PC-3 (cell line): ENCODE measurements around the gene VTI1A. TPM values are rescaled to one million over a fixed set of nuclear protein-coding genes. Genes with fewer than 3 reads are reported as not detected.

ENCODE experiments used
- ATAC-seq: fragments of 200-7000 bp; cut with Tn5 transposase; 2 replicates; pipeline ENCODE4 v1.9.1; 2020; ENCODE audit warnings: mild to moderate bottlenecking, moderate library complexity
- BruUV-seq: library from RNA; stranded (reverse); fragments of 400-500 nt; replicated peaks from 2 replicates; lab custom pipeline; 2021; lab: Mats Ljungman, UMichigan
- CTCF ChIA-PET: fragments of 300-600 bp; sonication (Branson Sonifier 250); formaldehyde crosslinking; loops from one replicate; lab custom pipeline; 2022; ENCODE audit warnings: antibody characterized with exemption; lab: Charles Lee
- POLR2A ChIA-PET: fragments of 300-600 bp; sonication (Branson Sonifier 250); formaldehyde crosslinking; loops from one replicate; lab custom pipeline; 2022; ENCODE audit warnings: antibody characterized with exemption; ENCODE audit not compliant: unreplicated experiment; lab: Charles Lee
- DNase-seq: peaks from one replicate; pipeline ENCODE4 v3.0.0-alpha.2; 2015
- H2AFZ ChIP-seq: fragments of 300-600 bp; sonication (generic); 2 replicates; pipeline ENCODE4 v1.6.0; 2016; ENCODE audit warnings: antibody characterized with exemption, low read length
- H3F3A ChIP-seq: fragments of 300-600 bp; sonication (generic); one replicate; pipeline ENCODE4 v1.6.0; 2017; ENCODE audit warnings: antibody characterized with exemption, low read length, control low read depth, mild to moderate bottlenecking; ENCODE audit not compliant: unreplicated experiment
- H3K27ac ChIP-seq: fragments of 300-600 bp; sonication (generic); 2 replicates; pipeline ENCODE4 v1.5.1; 2016; ENCODE audit warnings: mild to moderate bottlenecking, low read length
- H3K27me3 ChIP-seq: fragments of 300-600 bp; sonication (generic); 2 replicates; pipeline ENCODE4 v1.6.1; 2016; ENCODE audit warnings: low read length, mixed read lengths
- H3K36me3 ChIP-seq: fragments of 300-600 bp; sonication (generic); 2 replicates; pipeline ENCODE4 v1.6.1; 2016; ENCODE audit warnings: low read depth, mixed run types, low read length, mixed read lengths
- H3K4me1 ChIP-seq: fragments of 300-600 bp; sonication (generic); 2 replicates; pipeline ENCODE4 v1.5.1; 2016; ENCODE audit warnings: low read length; ENCODE audit not compliant: insufficient read depth
- H3K4me2 ChIP-seq: fragments of 300-600 bp; sonication (generic); 2 replicates; pipeline ENCODE4 v1.6.0; 2016; ENCODE audit warnings: low read length
- H3K4me3 ChIP-seq: fragments of 300-600 bp; sonication (generic); 2 replicates; pipeline ENCODE4 v1.5.1; 2016; ENCODE audit warnings: mild to moderate bottlenecking, low read length, mixed read lengths
- H3K79me2 ChIP-seq: fragments of 300-600 bp; sonication (generic); 2 replicates; pipeline ENCODE4 v1.6.1; 2017; ENCODE audit warnings: low read length, mixed read lengths
- H3K9ac ChIP-seq: fragments of 300-600 bp; sonication (generic); 2 replicates; pipeline ENCODE4 v1.6.0; 2016; ENCODE audit warnings: mild to moderate bottlenecking, low read length
- H3K9me2 ChIP-seq: fragments of 300-600 bp; sonication (generic); replicated peaks from 2 replicates; pipeline ENCODE4 v1.6.1; 2016; ENCODE audit warnings: mixed run types, low read length, mixed read lengths
- H3K9me3 ChIP-seq: fragments of 300-600 bp; sonication (generic); 2 replicates; pipeline ENCODE4 v1.6.1; 2016; ENCODE audit warnings: low read length, mixed read lengths
- H4K20me1 ChIP-seq: fragments of 300-600 bp; sonication (generic); 2 replicates; pipeline ENCODE4 v1.6.1; 2016; ENCODE audit warnings: low read length, mixed read lengths
- CTCF ChIP-seq: fragments of 300-600 bp; sonication (generic); conservative IDR thresholded peaks from 2 replicates; pipeline ENCODE4 v1.5.1; 2017; ENCODE audit warnings: antibody characterized with exemption, low read depth, mild to moderate bottlenecking, low read length
- EZH2 ChIP-seq: fragments of 300-600 bp; sonication (generic); IDR thresholded peaks from one replicate; pipeline ENCODE4 v1.6.1; 2017; ENCODE audit warnings: antibody characterized with exemption, mild to moderate bottlenecking, low read length; ENCODE audit not compliant: unreplicated experiment
- EZH2phosphoT487 ChIP-seq: fragments of 300-600 bp; sonication (generic); IDR thresholded peaks from 2 replicates; pipeline ENCODE4 v1.6.1; 2018; ENCODE audit warnings: mild to moderate bottlenecking, antibody characterized with exemption, low read length, borderline replicate concordance
- intact Hi-C: fragments of 100-400 bp; cut with micrococcal nuclease; formaldehyde crosslinking; loops from 2 replicates; pipeline ENCODE4 v1.9.0; 2023
- total RNA-seq: library from RNA; depleted of rRNA; stranded (reverse); fragments of >200 nt; gene quantifications from 2 replicates; pipeline ENCODE4 v1.2.3, GENCODE V29; 2014

The VTI1A gene
- total RNA-seq, 1 experiment from 2014 or later, result 18.1 TPM

DNA sequence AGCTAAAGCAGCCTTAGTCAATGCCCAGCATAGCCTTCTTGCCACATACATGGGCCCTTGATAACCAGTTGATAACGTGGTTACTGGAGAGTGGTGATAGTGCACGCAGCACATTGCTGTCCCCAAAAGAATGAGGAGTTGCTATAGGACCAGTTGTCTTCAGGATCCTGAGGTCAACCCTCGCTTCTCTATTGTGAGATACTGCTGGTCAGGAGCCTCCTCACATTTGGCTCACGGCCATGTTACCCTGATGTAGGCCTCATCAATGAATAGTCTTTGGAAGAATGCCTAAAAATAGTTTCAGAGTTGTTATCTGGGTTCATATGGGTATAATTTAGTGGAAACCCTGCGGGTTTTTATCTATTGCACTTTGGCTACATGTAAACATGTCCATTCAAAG, 230.7 kb downstream of the VTI1A start:
- ChIA-PET POLR2A (interaction anchor here (0.6 kb wide), 1 partner anchor 128 kb away, joined by 4 read pairs; no protein-coding TSS in a partner anchor), CTCF (no interaction called here)
- H2AFZ ChIP-seq, result no peak overlapping the region
- H3K36me3 ChIP-seq, result no peaks in the 10 kb centered on the region
- H3K9me3 ChIP-seq, result no peaks in the 10 kb centered on the region
- no peaks in the 10 kb centered on the region for H3K27me3 ChIP-seq
- no peaks in the 10 kb centered on the region for H4K20me1 ChIP-seq
- H3F3A ChIP-seq, result no peaks in the 10 kb centered on the region
- TF ChIP-seq EZH2phosphoT487, result no peak
- TF ChIP-seq EZH2, result no peak
- no peak for TF ChIP-seq CTCF
- DNase-seq, result no peak
- no peak for ATAC-seq
- H3K4me1 ChIP-seq, result peaks cover 8% of the 10 kb centered on the region
- H3K9me2 ChIP-seq, result no peaks in the 10 kb centered on the region
- BruUV-seq, result no TSS peak
- H3K9ac ChIP-seq, result no peak overlapping the region
- H3K4me2 ChIP-seq, result no peak overlapping the region
- no peaks in the 10 kb centered on the region for H3K79me2 ChIP-seq
- no peak overlapping the region for H3K4me3 ChIP-seq
- intact Hi-C loops, result no loop called here
- no peak overlapping the region for H3K27ac ChIP-seq

DNA sequence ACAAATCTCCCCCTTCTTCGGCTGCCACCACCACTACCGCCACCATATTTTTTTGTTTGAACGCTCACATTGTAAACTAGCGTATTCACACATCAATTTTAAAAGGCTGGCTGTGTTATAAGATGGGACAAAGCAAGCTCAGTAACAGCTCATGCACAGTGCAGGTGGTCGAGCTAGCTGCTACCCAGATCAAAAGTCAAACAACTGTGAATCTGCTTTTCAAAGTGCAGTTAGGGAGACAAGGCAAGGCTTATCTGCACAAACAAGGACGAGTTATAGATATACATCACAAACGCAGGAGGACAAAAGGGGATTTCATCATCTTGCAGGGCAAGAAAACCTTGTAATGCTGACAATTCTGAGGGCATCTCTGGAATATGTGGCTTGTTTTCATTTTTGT, 231.6 kb downstream of the VTI1A start:
- Histone ChIP-seq H3K9me3 (no peaks in the 10 kb centered on the region), H4K20me1 (no peaks in the 10 kb centered on the region), H2AFZ (no peak overlapping the region), H3K27ac (no peak overlapping the region), H3K36me3 (no peaks in the 10 kb centered on the region), H3K4me1 (0 out of 2 replicates have a peak, but pooled peaks cover 4% of the 10 kb centered on the region), H3K4me2 (no peak overlapping the region), H3K4me3 (no peak overlapping the region), H3K27me3 (no peaks in the 10 kb centered on the region), H3K79me2 (no peaks in the 10 kb centered on the region), H3F3A (no peaks in the 10 kb centered on the region), H3K9ac (no peak overlapping the region), H3K9me2 (no peaks in the 10 kb centered on the region)
- ChIA-PET CTCF (no interaction called here), POLR2A (no interaction called here)
- ATAC-seq (no peak), DNase-seq (no peak)
- intact Hi-C loops, result no loop called here
- TF ChIP-seq EZH2phosphoT487 (no peak), EZH2 (no peak), CTCF (no peak)
- BruUV-seq, result no TSS peak

GRCh38 chr10:112678987-112679386, 232.0 kb downstream of the VTI1A start:
- no peak for DNase-seq
- ATAC-seq, result no peak
- H4K20me1 ChIP-seq, result no peaks in the 10 kb centered on the region
- 0 out of 2 replicates have a peak, but pooled peaks cover 4% of the 10 kb centered on the region for H3K4me1 ChIP-seq
- ChIA-PET CTCF (no interaction called here), POLR2A (no interaction called here)
- BruUV-seq, result no TSS peak
- H3K36me3 ChIP-seq, result no peaks in the 10 kb centered on the region
- TF ChIP-seq EZH2 (no peak), EZH2phosphoT487 (no peak), CTCF (no peak)
- no peaks in the 10 kb centered on the region for H3F3A ChIP-seq
- H3K27me3 ChIP-seq, result no peaks in the 10 kb centered on the region
- H3K9me2 ChIP-seq, result no peaks in the 10 kb centered on the region
- no peaks in the 10 kb centered on the region for H3K9me3 ChIP-seq
- H2AFZ ChIP-seq, result no peak overlapping the region
- intact Hi-C loops, result no loop called here
- no peak overlapping the region for H3K27ac ChIP-seq
- H3K4me3 ChIP-seq, result no peak overlapping the region
- no peaks in the 10 kb centered on the region for H3K79me2 ChIP-seq
- no peak overlapping the region for H3K4me2 ChIP-seq
- H3K9ac ChIP-seq, result no peak overlapping the region
